NB4 (cell line): ENCODE results near the gene EFL1.

Experiments
- DNase-seq: peaks from one replicate; pipeline ENCODE4 v3.0.0; 2010; ENCODE audit warnings: low read depth
- H3K4me3 ChIP-seq: one replicate; pipeline ENCODE4 v1.5.1; 2011; ENCODE audit warnings: mild to moderate bottlenecking, low read depth, low read length, moderate library complexity
- MAX ChIP-seq: IDR thresholded peaks from 2 replicates; pipeline ENCODE4 v1.6.1; 2011; ENCODE audit warnings: low read depth, low read length
- MYC ChIP-seq: IDR thresholded peaks from 2 replicates; pipeline ENCODE4 v1.6.1; 2011; ENCODE audit warnings: low read depth, low read length
- POLR2A ChIP-seq: IDR thresholded peaks from 2 replicates; pipeline ENCODE4 v1.6.1; 2011; ENCODE audit warnings: mild to moderate bottlenecking; ENCODE audit not compliant: insufficient read length; ENCODE audit errors: extremely low read depth
- TF ChIP-seq, protein P1 (sequence below): IDR thresholded peaks from one replicate; pipeline ENCODE4 v1.5.1; 2012; ENCODE audit warnings: low read depth, low read length

Gene EFL1

DNA sequence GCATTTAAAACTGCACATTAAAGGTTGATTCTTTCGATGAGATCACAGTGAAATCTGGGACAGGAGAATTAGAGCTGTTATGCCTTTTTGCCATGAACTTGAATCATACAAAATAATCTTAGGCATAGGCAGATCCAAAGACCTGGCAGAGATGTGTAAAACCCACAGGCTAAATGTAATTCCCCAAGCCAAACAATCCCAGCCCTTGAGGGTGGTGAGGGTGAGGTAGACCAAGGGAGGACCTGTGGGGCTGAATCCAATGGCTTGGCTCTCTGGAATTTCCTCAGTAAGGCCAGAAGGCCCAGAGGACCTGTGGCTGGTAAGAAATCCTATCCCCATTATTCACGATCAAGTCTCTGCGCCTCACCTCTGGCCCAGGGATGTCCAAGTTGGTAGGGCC is 136.2 kb downstream of the EFL1 start:
- H3K4me3 ChIP-seq: no peak overlapping the region
- no peak for DNase-seq
- TF ChIP-seq, protein P1, sequence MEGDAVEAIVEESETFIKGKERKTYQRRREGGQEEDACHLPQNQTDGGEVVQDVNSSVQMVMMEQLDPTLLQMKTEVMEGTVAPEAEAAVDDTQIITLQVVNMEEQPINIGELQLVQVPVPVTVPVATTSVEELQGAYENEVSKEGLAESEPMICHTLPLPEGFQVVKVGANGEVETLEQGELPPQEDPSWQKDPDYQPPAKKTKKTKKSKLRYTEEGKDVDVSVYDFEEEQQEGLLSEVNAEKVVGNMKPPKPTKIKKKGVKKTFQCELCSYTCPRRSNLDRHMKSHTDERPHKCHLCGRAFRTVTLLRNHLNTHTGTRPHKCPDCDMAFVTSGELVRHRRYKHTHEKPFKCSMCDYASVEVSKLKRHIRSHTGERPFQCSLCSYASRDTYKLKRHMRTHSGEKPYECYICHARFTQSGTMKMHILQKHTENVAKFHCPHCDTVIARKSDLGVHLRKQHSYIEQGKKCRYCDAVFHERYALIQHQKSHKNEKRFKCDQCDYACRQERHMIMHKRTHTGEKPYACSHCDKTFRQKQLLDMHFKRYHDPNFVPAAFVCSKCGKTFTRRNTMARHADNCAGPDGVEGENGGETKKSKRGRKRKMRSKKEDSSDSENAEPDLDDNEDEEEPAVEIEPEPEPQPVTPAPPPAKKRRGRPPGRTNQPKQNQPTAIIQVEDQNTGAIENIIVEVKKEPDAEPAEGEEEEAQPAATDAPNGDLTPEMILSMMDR: no peak
- TF ChIP-seq MYC (no peak), MAX (no peak), POLR2A (no peak)

DNA sequence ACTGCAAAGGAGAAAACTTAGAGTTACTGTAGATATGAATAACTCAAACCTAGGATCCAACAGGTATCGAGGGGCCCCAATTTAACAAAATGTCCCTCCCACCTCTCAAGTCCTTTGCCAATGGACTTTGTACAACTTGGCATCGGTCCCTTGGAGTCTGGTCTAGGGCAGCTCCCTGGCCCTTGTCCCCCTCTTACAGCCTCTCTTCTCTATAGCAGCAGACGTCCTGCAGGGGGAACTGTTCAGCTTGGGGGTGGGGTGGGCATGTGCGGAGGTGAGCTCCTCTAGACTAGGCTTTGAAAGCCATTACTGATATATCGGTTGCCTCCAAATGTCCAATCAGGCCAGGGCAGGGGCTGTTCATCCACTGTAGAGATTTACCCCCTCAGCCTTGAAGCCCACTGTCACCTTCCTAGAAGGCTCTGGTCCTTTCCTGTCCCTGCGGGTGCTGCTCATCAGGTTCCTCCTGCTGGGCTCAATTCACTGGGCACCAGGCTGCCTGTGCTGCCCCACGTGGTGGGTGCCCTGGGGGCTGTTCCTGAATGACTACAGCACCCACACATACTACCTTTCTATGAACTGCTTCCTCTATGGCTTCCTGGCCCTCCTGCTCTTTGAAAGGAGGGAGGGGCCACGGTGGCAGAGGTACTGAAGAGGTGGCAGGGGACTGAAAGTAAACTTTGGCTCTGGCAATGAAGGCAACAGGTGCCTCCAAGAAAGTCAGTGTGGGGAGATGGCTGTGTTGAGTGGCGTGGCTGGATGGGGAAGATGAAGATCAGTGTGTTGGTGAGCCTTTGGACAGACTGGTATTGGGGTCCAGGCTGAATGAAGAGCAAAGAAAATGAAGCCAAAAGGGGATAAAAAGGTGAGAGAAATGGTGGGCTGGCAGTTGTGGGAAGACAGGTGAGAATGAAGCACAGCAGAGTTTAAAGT is 137.9 kb downstream of the EFL1 start:
- TF ChIP-seq MYC: no peak
- TF ChIP-seq POLR2A: no peak
- TF ChIP-seq MAX: no peak
- TF ChIP-seq, protein P1: no peak
- DNase-seq: no peak

DNA sequence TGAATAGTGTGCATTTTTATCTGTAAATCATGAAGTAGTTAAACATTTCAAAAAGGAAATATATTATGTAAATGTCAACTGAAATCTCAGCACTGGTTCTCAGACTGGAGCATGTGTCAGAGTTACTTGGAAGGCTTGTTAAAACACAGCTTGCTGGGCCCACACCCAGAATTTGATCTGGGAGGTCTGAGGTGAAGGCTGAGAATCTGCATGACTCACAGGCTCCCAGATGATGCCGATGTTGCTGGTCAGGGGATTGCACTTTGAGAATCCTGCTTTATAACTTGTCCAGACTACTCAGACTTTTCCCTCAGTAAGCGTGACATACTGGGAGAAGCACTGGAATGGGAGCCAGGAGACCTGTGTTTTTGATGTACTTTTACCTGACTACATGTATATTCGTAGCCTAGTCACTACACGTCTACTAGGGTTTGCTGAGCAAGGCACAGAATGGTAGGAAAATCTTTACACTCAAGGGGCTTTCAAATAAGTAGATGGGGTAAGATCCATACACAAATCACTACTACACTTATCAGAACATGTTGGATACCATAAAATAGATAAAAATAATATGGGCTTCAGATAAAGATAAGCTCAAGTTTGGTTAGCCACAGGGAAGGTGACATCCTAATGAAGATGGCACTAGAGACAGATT is 139.7 kb downstream of the EFL1 start:
- no peak overlapping the region for H3K4me3 ChIP-seq
- TF ChIP-seq POLR2A (no peak), MYC (no peak), MAX (no peak)
- TF ChIP-seq, protein P1: no peak
- DNase-seq: no peak

More for the DNA sequence above, 137.9 kb downstream of the EFL1 start:
- H3K4me3 ChIP-seq: no peak overlapping the region

GRCh38 chr15:82118040-82118439 is 144.5 kb downstream of the EFL1 start:
- no peak for DNase-seq
- H3K4me3 ChIP-seq: no peak overlapping the region
- TF ChIP-seq, protein P1: no peak
- no peak for TF ChIP-seq POLR2A
- no peak for TF ChIP-seq MAX
- TF ChIP-seq MYC: no peak

DNA sequence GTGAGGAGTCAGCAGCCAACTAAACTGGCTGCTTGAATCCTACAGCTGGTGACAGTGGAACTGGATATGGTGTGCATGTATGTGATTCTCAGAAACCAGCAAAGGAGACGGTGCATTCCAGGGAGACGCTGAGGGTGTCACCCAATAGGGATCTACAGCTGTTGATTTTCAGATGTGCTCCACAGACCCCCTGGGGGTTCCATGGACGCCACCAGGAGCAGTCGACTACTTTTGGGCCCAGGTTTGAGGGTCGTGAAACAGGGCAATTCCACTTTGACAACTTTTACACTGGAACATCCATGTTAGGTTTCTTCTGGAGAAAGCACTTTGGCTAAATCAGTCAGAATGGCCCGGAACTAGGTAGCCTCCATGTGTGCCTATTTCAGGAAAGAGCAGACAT is 145.2 kb downstream of the EFL1 start:
- no peak for DNase-seq
- TF ChIP-seq POLR2A: no peak
- TF ChIP-seq MYC: no peak
- no peak for TF ChIP-seq MAX
- TF ChIP-seq, protein P1: no peak
- H3K4me3 ChIP-seq: no peak overlapping the region
